HepG2 (cell line): ENCODE results near the gene EDN3.

Source experiments
- CEBPG ChIP-seq: IDR thresholded peaks from 2 replicates; pipeline ENCODE4 v1.6.1; 2016
- EZH2 ChIP-seq: conservative IDR thresholded peaks from 2 replicates; pipeline ENCODE4 v1.6.1; 2012; ENCODE audit warnings: mild to moderate bottlenecking, low read depth, low read length, moderate library complexity
- JUN ChIP-seq: sonication (generic); formaldehyde crosslinking; IDR thresholded peaks from 2 replicates; pipeline ENCODE4 v1.4.0; 2020; ENCODE audit warnings: mild to moderate bottlenecking, missing genetic modification reagents
- MEF2D ChIP-seq: sonication (generic); formaldehyde crosslinking; IDR thresholded peaks from 2 replicates; pipeline ENCODE4 v1.5.1; 2020; ENCODE audit warnings: mild to moderate bottlenecking, missing genetic modification reagents
- MXI1 ChIP-seq: IDR thresholded peaks from 3 replicates; pipeline ENCODE4 v1.6.1; 2012; ENCODE audit warnings: low read depth, low read length, inconsistent platforms, borderline replicate concordance
- NCOA2 ChIP-seq: sonication (generic); formaldehyde crosslinking; IDR thresholded peaks from 2 replicates; pipeline ENCODE4 v1.8.0; 2022; ENCODE audit warnings: inconsistent platforms
- POLR2A ChIP-seq, 2 experiments: IDR thresholded peaks; 2 replicates each; pipeline ENCODE4 v1.6.1; 2011; ENCODE audit warnings: low read depth in 2 of 2, low read length in 2 of 2, mild to moderate bottlenecking in 1 of 2, moderate library complexity in 1 of 2; ENCODE audit not compliant: insufficient read depth in 1 of 2
- ZNF354B ChIP-seq: sonication (generic); formaldehyde crosslinking; IDR thresholded peaks from 2 replicates; pipeline ENCODE4 v1.8.0; 2022; ENCODE audit warnings: mild to moderate bottlenecking, missing genetic modification reagents
- ZNF766 ChIP-seq: sonication (generic); formaldehyde crosslinking; IDR thresholded peaks from 2 replicates; pipeline ENCODE4 v1.5.0; 2020; ENCODE audit warnings: missing genetic modification reagents, borderline replicate concordance
- TF ChIP-seq, protein P1 (sequence below): IDR thresholded peaks from 2 replicates; pipeline ENCODE4 v1.6.1; 2018; ENCODE audit warnings: missing genetic modification reagents, mild to moderate bottlenecking, missing compliant biosample characterization
- TF ChIP-seq, protein P2 (sequence below): sonication (generic); formaldehyde crosslinking; IDR thresholded peaks from 2 replicates; pipeline ENCODE4 v1.4.0; 2020; ENCODE audit warnings: missing genetic modification reagents
- TF ChIP-seq, protein P3 (sequence below): sonication (generic); formaldehyde crosslinking; IDR thresholded peaks from 2 replicates; pipeline ENCODE4 v1.5.0; 2020; ENCODE audit warnings: mild to moderate bottlenecking, missing genetic modification reagents, moderate library complexity
- TF ChIP-seq, protein P4 (sequence below): sonication (generic); formaldehyde crosslinking; IDR thresholded peaks from 2 replicates; pipeline ENCODE4 v1.4.0; 2020; ENCODE audit warnings: missing genetic modification reagents

DNA sequence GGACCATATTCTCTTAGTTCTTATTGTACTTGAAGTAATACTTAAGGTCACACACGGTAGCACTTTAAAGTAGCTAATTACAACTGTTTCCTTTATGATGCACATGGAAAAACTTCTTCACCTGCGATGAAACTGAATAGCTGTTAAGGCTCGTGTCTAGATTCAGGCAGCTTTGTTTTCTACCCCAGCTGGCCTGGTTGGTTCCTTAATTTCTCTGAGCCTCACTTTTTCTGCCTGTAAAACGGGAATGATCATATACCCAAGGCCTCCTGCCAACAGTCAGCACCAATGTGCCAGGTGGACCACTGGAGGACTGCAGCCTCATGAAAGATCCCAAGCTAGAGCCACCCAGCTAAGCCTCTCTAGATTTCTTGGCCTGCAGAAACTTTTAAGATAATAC lies 35.0 kb downstream of the EDN3 start:
- TF ChIP-seq MEF2D (CRISPR knock-in tag) (no peak), ZNF766 (CRISPR knock-in tag) (no peak), CEBPG (CRISPR knock-in tag) (no peak), MXI1 (no peak), ZNF354B (CRISPR knock-in tag) (no peak), JUN (CRISPR knock-in tag) (no peak), NCOA2 (CRISPR knock-in tag) (no peak), EZH2 (no peak), POLR2A (IDR thresholded peaks at IDR 0.05; ENCODE audit: insufficient read depth in 1 of 2, low read depth in 2 of 2, low read length in 2 of 2) (no peak)
- TF ChIP-seq, protein P1, sequence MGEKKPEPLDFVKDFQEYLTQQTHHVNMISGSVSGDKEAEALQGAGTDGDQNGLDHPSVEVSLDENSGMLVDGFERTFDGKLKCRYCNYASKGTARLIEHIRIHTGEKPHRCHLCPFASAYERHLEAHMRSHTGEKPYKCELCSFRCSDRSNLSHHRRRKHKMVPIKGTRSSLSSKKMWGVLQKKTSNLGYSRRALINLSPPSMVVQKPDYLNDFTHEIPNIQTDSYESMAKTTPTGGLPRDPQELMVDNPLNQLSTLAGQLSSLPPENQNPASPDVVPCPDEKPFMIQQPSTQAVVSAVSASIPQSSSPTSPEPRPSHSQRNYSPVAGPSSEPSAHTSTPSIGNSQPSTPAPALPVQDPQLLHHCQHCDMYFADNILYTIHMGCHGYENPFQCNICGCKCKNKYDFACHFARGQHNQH (CRISPR knock-in tag), result no peak
- TF ChIP-seq, protein P2, sequence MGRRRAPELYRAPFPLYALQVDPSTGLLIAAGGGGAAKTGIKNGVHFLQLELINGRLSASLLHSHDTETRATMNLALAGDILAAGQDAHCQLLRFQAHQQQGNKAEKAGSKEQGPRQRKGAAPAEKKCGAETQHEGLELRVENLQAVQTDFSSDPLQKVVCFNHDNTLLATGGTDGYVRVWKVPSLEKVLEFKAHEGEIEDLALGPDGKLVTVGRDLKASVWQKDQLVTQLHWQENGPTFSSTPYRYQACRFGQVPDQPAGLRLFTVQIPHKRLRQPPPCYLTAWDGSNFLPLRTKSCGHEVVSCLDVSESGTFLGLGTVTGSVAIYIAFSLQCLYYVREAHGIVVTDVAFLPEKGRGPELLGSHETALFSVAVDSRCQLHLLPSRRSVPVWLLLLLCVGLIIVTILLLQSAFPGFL (CRISPR knock-in tag), result no peak
- TF ChIP-seq, protein P3, sequence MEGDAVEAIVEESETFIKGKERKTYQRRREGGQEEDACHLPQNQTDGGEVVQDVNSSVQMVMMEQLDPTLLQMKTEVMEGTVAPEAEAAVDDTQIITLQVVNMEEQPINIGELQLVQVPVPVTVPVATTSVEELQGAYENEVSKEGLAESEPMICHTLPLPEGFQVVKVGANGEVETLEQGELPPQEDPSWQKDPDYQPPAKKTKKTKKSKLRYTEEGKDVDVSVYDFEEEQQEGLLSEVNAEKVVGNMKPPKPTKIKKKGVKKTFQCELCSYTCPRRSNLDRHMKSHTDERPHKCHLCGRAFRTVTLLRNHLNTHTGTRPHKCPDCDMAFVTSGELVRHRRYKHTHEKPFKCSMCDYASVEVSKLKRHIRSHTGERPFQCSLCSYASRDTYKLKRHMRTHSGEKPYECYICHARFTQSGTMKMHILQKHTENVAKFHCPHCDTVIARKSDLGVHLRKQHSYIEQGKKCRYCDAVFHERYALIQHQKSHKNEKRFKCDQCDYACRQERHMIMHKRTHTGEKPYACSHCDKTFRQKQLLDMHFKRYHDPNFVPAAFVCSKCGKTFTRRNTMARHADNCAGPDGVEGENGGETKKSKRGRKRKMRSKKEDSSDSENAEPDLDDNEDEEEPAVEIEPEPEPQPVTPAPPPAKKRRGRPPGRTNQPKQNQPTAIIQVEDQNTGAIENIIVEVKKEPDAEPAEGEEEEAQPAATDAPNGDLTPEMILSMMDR (CRISPR knock-in tag), result no peak
- TF ChIP-seq, protein P4, sequence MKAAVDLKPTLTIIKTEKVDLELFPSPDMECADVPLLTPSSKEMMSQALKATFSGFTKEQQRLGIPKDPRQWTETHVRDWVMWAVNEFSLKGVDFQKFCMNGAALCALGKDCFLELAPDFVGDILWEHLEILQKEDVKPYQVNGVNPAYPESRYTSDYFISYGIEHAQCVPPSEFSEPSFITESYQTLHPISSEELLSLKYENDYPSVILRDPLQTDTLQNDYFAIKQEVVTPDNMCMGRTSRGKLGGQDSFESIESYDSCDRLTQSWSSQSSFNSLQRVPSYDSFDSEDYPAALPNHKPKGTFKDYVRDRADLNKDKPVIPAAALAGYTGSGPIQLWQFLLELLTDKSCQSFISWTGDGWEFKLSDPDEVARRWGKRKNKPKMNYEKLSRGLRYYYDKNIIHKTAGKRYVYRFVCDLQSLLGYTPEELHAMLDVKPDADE (CRISPR knock-in tag), result no peak
